Measurements from ENCODE around the gene CDSN.

Gene CDSN

GRCh38 chr6:31115941-31116560 lies 4.2 kb downstream of the CDSN start:
- no peak for DNase-seq

- DNase-seq, result peak in 3 of 14 donors; percentile 22 to 51 (median 26)
Measured at GRCh38 chr6:31114970-31115849, 5.0 kb downstream of the CDSN start.

GRCh38 chr6:31114541-31114878 lies 5.7 kb downstream of the CDSN start, which contains the start of gene PSORS1C1:
PSORS1C1 (plus strand) TSS chr6:31114800; CDS start chr6:31129633, 14,833 bp downstream.
- DNase-seq, result peak in 7 of 14 donors; percentile 13 to 86 (median 21)

- DNase-seq, result no peak
Measured at GRCh38 chr6:31113861-31114540, 6.2 kb downstream of the CDSN start.

GRCh38 chr6:31112478-31112877 lies 7.8 kb downstream of the CDSN start, which contains the start of gene C6orf15:
C6orf15 (minus strand) TSS chr6:31112575; CDS start chr6:31112555, 20 bp downstream.
- DNase-seq, result no peak

GRCh38 chr6:31111712-31112111 lies 8.5 kb downstream of the CDSN start:
- no peak for DNase-seq

- peak in 1 of 14 donors; percentile 26 for DNase-seq
Measured at GRCh38 chr6:31110825-31111582, 9.2 kb downstream of the CDSN start.

- no peak for DNase-seq
Measured at GRCh38 chr6:31107052-31107451, 13.2 kb downstream of the CDSN start.

GRCh38 chr6:31103136-31103535 lies 17.1 kb downstream of the CDSN start:
- DNase-seq, result no peak

GRCh38 chr6:31098449-31098938 lies 21.8 kb downstream of the CDSN start:
- DNase-seq, result no peak

- peak in 1 of 14 donors; percentile 12 for DNase-seq
Measured at GRCh38 chr6:31096656-31097055, 23.6 kb downstream of the CDSN start.

GRCh38 chr6:31096215-31096614 lies 24.0 kb downstream of the CDSN start:
- DNase-seq, result no peak

GRCh38 chr6:31094389-31094881 lies 25.8 kb downstream of the CDSN start:
- peak in 2 of 14 donors; percentile 37 to 97 for DNase-seq

GRCh38 chr6:31092769-31093505 lies 27.3 kb downstream of the CDSN start:
- DNase-seq, result no peak

- DNase-seq, result no peak
Measured at GRCh38 chr6:31092238-31092637, 28.0 kb downstream of the CDSN start.

- DNase-seq, result no peak
Measured at GRCh38 chr6:31091680-31092079, 28.6 kb downstream of the CDSN start.

GRCh38 chr6:31090973-31091364 lies 29.3 kb downstream of the CDSN start:
- no peak for DNase-seq

- no peak for DNase-seq
Measured at GRCh38 chr6:31090275-31090972, 29.8 kb downstream of the CDSN start.

- peak in 11 of 14 donors; percentile 30 to 78 (median 59) for DNase-seq
Measured at GRCh38 chr6:31087494-31088089, 32.7 kb downstream of the CDSN start.

GRCh38 chr6:31086788-31087440 lies 33.3 kb downstream of the CDSN start:
- DNase-seq, result no peak

All from C1 segment of cervical spinal cord (tissue), 14 donors.